K562 (cell line): Measurements from ENCODE around the gene CACNA1S. TPM values are rescaled to one million over a fixed set of nuclear protein-coding genes. Genes with fewer than 3 reads are reported as not detected.

Source experiments
- ATAC-seq: fragments of 200-7000 bp; cut with Tn5 transposase; 3 replicates; pipeline ENCODE4 v1.9.1; 2020; ENCODE audit warnings: moderate library complexity
- BruUV-seq: library from RNA; stranded (reverse); fragments of 400-500 nt; replicated peaks from 2 replicates; lab custom pipeline; 2021; lab: Mats Ljungman, UMichigan
- CTCF ChIA-PET: fragments of 300-600 bp; formaldehyde crosslinking; extraction: SDS; loops from one replicate; lab custom pipeline; 2021; ENCODE audit warnings: low intra/inter-chr PET ratio; lab: Yijun Ruan, JAX
- POLR2A ChIA-PET: fragments of 300-600, 350-650 bp; sonication (Branson Sonifier 250); formaldehyde crosslinking; extraction: SDS; loops from one replicate; lab custom pipeline; 2021; ENCODE audit warnings: antibody characterized with exemption, inconsistent platforms; lab: Yijun Ruan, JAX
- DNase-seq, 4 experiments: peaks; one replicate each; pipeline versions ENCODE4 v3.0.0 to v3.0.0-alpha.2; 2011 to 2018; ENCODE audit warnings: low spot score in 3 of 4, mixed read lengths in 3 of 4; ENCODE audit errors: extremely low read depth in 1 of 4
- FAIRE-seq: peaks from 2 replicates; lab custom pipeline; 2011; peaks lifted over from hg19 to GRCh38; lab: Jason Lieb, UNC
- H2AFZ ChIP-seq: 2 replicates; pipeline ENCODE4 v1.6.0; 2011; ENCODE audit warnings: low read depth, low read length, control low read depth, inconsistent platforms
- H3K27ac ChIP-seq: fragments of 200-600 bp; 3 replicates; pipeline ENCODE4 v1.8.0; 2011; ENCODE audit warnings: low read depth, mild to moderate bottlenecking, control low read depth, inconsistent platforms, low read length, moderate library complexity, mixed read lengths; ENCODE audit errors: extremely low read depth
- H3K27me3 ChIP-seq, 2 experiments: fragments of 300-600 bp in 1 of 2; 2 replicates in 1 of 2; 3 replicates in 1 of 2; pipeline versions ENCODE4 v1.6.0 to v1.8.0; 2011; ENCODE audit warnings: inconsistent platforms in 2 of 2, low read length in 2 of 2, mild to moderate bottlenecking in 1 of 2, mixed read lengths in 1 of 2, moderate library complexity in 1 of 2; ENCODE audit not compliant: control insufficient read depth in 2 of 2, insufficient read depth in 2 of 2
- H3K36me3 ChIP-seq: fragments of 300-600 bp; 3 replicates; pipeline ENCODE4 v1.8.0; 2011; ENCODE audit warnings: mild to moderate bottlenecking, low read length, inconsistent platforms; ENCODE audit not compliant: control insufficient read depth, insufficient read depth
- H3K4me1 ChIP-seq, 2 experiments: fragments of 200-600 bp in 1 of 2; replicated peaks in 1 of 2; 2 replicates in 1 of 2; 3 replicates in 1 of 2; pipeline versions ENCODE4 v1.5.1 to v1.8.0; 2011; ENCODE audit warnings: inconsistent platforms in 2 of 2, low read length in 2 of 2, mild to moderate bottlenecking in 1 of 2, mixed read lengths in 1 of 2, moderate library complexity in 1 of 2; ENCODE audit not compliant: control insufficient read depth in 2 of 2, insufficient read depth in 2 of 2
- H3K4me2 ChIP-seq: 2 replicates; pipeline ENCODE4 v1.6.1; 2011; ENCODE audit warnings: low read length, control low read depth, inconsistent platforms, mixed read lengths; ENCODE audit not compliant: insufficient read depth
- H3K4me3 ChIP-seq: fragments of 200-600 bp; sonication (generic), shearing (Covaris generic); 2 replicates; pipeline ENCODE4 v1.5.1; 2016; ENCODE audit warnings: control low read depth, inconsistent platforms
- H3K79me2 ChIP-seq: fragments of 200-600 bp; 3 replicates; pipeline ENCODE4 v1.8.0; 2011; ENCODE audit warnings: low read length, inconsistent platforms; ENCODE audit not compliant: control insufficient read depth, insufficient read depth
- H3K9ac ChIP-seq, 2 experiments: 2 replicates each; pipeline versions ENCODE4 v1.6.0 to v1.6.1; 2011; ENCODE audit warnings: low read depth in 2 of 2, low read length in 2 of 2, control low read depth in 1 of 2, inconsistent platforms in 1 of 2, mild to moderate bottlenecking in 1 of 2, mixed read lengths in 1 of 2; ENCODE audit not compliant: insufficient read depth in 1 of 2
- H3K9me1 ChIP-seq: one replicate; pipeline ENCODE4 v1.6.0; 2011; ENCODE audit warnings: inconsistent platforms, mild to moderate bottlenecking, low read length, moderate library complexity; ENCODE audit not compliant: control insufficient read depth, insufficient read depth
- H3K9me3 ChIP-seq: replicated peaks from 2 replicates; pipeline ENCODE4 v1.5.1; 2011; ENCODE audit warnings: low read depth, low read length, inconsistent platforms; ENCODE audit not compliant: control insufficient read depth, insufficient read depth
- H4K20me1 ChIP-seq: replicated peaks from 2 replicates; pipeline ENCODE4 v1.6.1; 2011; ENCODE audit warnings: low read length, inconsistent platforms, mixed read lengths; ENCODE audit not compliant: control insufficient read depth, insufficient read depth
- KAT2B ChIP-seq: IDR thresholded peaks from one replicate; pipeline ENCODE4 v1.6.1; 2012; ENCODE audit warnings: low read depth, mild to moderate bottlenecking, control low read depth, inconsistent platforms, low read length, moderate library complexity
- MEIS2 ChIP-seq: fragments of 450-650 bp; IDR thresholded peaks from 2 replicates; pipeline ENCODE4 v1.6.1; 2014; ENCODE audit warnings: mild to moderate bottlenecking; ENCODE audit not compliant: partially characterized antibody
- RNF2 ChIP-seq: sonication (generic); IDR thresholded peaks from 2 replicates; pipeline ENCODE4 v1.6.1; 2016
- ZNF239 ChIP-seq: fragments of 250-450 bp; sonication (Bioruptor Pico); IDR thresholded peaks from 2 replicates; pipeline ENCODE4 v1.4.0; 2020; ENCODE audit warnings: mild to moderate bottlenecking
- WGBS: fragments of 100-300 bp; shearing (Covaris generic); methylation state at CpG from one replicate; pipeline ENCODE4 v1.1.6; 2016; ENCODE audit warnings: low coverage, mixed read lengths; ENCODE audit not compliant: insufficient coverage; ENCODE audit errors: missing lambda C conversion rate; 5-methylcytosine and 5-hydroxymethylcytosine counted together
- in situ Hi-C: fragments of 300-500 bp; cut with MboI; formaldehyde crosslinking; loops from 4 replicates; pipeline ENCODE4 v1.15.0; 2018; ENCODE audit warnings: inconsistent platforms, mixed read lengths
- intact Hi-C: fragments of 100-400 bp; cut with micrococcal nuclease; formaldehyde crosslinking; loops from 2 replicates; pipeline ENCODE4 v1.14.2; 2022
- polyA plus RNA-seq, 8 experiments: library from polyadenylated mRNA; depleted of rRNA in 4 of 8; stranded (reverse) in 5 of 8; unstranded in 3 of 8; fragments of >200 nt; fragmentation: Nextera tagmentation in 2 of 8; fragmentation: Illumina TruSeq in 1 of 8; extraction: Ambion mirVana in 2 of 8; extraction: Trizol in 1 of 8; gene quantifications; 2 replicates each; pipeline versions ENCODE4 v1.2.1 to v1.2.3, GENCODE V29; 2011 to 2014; ENCODE audit warnings: inconsistent platforms in 1 of 8, missing spikeins in 1 of 8
- total RNA-seq, 7 experiments: library from RNA; depleted of rRNA in 6 of 7; stranded (reverse); fragments of >200 nt in 6 of 7; fragmentation: Illumina TruSeq in 2 of 7; extraction: Trizol in 2 of 7; gene quantifications; 2 replicates each; pipeline versions ENCODE4 v1.2.1 to v1.2.3, GENCODE V29; 2011 to 2021; ENCODE audit warnings: low replicate concordance in 1 of 7

Gene CACNA1S
- total and polyA plus RNA-seq, 9 of the 15 experiments (the other 6 are each of a cell fraction or from before 2014, with no cell fraction given) = not detected

DNA sequence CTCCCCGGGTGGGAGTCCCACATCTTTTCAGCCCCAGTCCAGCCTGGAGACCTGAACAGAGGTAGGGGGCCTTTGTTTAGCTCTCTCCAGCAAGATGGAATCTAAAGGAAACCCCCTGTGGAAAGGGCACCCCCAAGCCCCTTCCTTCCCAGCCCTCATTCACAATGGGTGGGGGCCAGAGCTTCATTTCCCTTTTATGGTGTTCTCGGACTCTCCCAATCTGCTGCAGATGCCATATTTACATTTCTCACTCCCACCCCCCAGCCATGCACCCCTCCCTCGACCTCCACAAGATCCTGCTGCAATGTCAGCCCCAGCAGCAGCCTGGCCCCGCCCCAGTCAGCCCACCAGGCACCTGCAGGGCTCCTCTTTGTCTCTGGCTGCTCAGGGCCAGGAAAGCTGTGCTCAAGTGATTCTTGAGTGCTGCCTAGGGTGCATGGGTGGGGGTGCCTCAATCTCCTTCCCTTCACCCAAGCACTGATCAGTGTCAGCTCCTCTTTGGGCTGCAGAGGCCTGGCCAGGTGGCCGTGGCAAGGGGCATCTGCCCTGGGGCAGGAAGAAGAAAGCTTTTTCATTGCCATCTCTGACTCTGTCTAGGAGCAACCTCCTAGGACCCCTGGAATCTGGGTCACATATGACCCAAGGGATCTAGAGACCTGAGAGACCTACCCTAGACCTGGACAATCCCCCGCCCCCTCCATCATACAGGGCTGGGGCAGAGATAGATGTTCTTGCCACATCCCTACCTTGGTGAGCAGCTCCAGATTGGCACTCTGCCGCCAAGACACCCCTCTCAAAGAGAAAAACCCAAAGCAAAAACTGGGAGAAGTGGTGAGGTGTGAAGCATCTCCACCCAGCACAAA lies 90.4 kb downstream of the CACNA1S start:
- in situ Hi-C loops = no loop called here
- peaks cover 7% of the 10 kb centered on the region for H3K9me1 ChIP-seq
- FAIRE-seq (no peak), DNase-seq (no peak), ATAC-seq (no peak)
- peaks cover 15% of the 10 kb centered on the region for H3K79me2 ChIP-seq
- no peaks in the 10 kb centered on the region for H3K36me3 ChIP-seq
- ChIA-PET POLR2A (interaction anchor here (0.6 to 2.0 kb wide), 7 partner anchors 11 to 706 kb away, joined by 3 to 12 read pairs (median 3); no protein-coding TSS in a partner anchor), CTCF (no interaction called here)
- H3K4me1 ChIP-seq = peaks cover 61 to 86% of the 10 kb centered on the region in 2 experiments
- H3K9ac ChIP-seq = peak overlapping the region in 1 of 2 experiments; percentile 42; a peak in 1 of 4 replicates
- intact Hi-C loops = loop anchor here (5.0 kb wide), 1 partner anchor 400 kb away; the partner anchor contains the start of gene KIF14
- H3K9me3 ChIP-seq = no peaks in the 10 kb centered on the region
- BruUV-seq = TSS peak; percentile 66
- no peaks in the 10 kb centered on the region; the same call in 1 of the 2 replicates for H4K20me1 ChIP-seq
- H3K4me2 ChIP-seq = peak overlapping the region; percentile 83
- H3K27me3 ChIP-seq = no peaks in the 10 kb centered on the region; a peak in 1 of 5 replicates
- TF ChIP-seq ZNF239 (CRISPR knock-in tag) = no peak
- TF ChIP-seq MEIS2 = no peak
- TF ChIP-seq KAT2B = no peak
- no peak for TF ChIP-seq RNF2
- WGBS = 68% methylated on average over 7 of the region's 7 CpGs
- H2AFZ ChIP-seq = no peak overlapping the region
- no peak overlapping the region for H3K27ac ChIP-seq
- no peak overlapping the region for H3K4me3 ChIP-seq
